ENCODE data around the gene ASXL1. TPM values are rescaled to one million over a fixed set of nuclear protein-coding genes. Genes with fewer than 3 reads are reported as not detected.

Gene ASXL1
- total RNA-seq, 1 donor = 61.7 TPM

DNA sequence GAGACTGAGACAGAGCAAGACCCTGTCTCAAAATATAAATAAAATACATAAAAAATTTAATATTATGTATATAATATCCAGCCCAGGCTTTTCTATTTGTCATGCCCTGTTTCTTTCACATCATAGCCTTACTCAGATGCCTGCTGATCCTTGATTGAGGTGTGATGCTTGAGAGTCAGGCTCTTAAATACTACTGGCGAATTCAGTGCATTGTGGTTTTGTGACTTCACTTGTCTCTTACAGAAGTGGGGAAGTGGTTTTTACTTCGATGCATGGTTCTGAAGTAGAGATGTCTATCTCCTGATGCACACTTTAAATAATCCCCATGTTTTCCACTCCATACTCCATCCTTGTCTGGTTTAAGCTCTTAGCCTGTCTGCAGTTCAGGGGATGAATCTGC, 29.1 kb downstream of the ASXL1 start:
- TF ChIP-seq, protein P1, sequence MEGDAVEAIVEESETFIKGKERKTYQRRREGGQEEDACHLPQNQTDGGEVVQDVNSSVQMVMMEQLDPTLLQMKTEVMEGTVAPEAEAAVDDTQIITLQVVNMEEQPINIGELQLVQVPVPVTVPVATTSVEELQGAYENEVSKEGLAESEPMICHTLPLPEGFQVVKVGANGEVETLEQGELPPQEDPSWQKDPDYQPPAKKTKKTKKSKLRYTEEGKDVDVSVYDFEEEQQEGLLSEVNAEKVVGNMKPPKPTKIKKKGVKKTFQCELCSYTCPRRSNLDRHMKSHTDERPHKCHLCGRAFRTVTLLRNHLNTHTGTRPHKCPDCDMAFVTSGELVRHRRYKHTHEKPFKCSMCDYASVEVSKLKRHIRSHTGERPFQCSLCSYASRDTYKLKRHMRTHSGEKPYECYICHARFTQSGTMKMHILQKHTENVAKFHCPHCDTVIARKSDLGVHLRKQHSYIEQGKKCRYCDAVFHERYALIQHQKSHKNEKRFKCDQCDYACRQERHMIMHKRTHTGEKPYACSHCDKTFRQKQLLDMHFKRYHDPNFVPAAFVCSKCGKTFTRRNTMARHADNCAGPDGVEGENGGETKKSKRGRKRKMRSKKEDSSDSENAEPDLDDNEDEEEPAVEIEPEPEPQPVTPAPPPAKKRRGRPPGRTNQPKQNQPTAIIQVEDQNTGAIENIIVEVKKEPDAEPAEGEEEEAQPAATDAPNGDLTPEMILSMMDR (IDR thresholded peaks at IDR 0.05; ENCODE audit: insufficient read depth, low read depth, low read length) = no peak
- H3K4me3 ChIP-seq (ENCODE audit: low read depth, low read length) = no peak overlapping the region
- no peak for DNase-seq (ENCODE audit: low read depth)

DNA sequence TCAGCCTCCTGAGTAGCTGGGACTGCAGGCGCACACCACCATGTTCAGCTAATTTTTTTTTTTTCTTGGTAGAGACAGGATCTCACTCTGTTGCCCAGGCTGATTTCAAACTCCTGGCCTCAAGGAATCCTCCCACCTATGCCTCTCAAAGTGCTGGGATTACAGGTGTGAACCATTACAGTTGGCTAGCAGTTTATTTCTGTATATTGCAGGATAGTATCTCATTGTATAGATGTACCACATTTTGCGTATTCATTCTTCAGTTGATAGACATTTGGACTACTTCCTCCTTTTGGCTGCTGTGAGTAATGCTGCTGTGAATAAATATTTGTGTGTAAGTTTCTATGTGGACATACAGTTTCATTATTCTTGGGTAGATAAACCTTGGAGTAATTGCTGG, 32.9 kb downstream of the ASXL1 start:
- no peak for DNase-seq (ENCODE audit: low read depth)
- TF ChIP-seq, protein P1 (IDR thresholded peaks at IDR 0.05; ENCODE audit: insufficient read depth, low read depth, low read length) = no peak
- H3K4me3 ChIP-seq (ENCODE audit: low read depth, low read length) = no peak overlapping the region

DNA sequence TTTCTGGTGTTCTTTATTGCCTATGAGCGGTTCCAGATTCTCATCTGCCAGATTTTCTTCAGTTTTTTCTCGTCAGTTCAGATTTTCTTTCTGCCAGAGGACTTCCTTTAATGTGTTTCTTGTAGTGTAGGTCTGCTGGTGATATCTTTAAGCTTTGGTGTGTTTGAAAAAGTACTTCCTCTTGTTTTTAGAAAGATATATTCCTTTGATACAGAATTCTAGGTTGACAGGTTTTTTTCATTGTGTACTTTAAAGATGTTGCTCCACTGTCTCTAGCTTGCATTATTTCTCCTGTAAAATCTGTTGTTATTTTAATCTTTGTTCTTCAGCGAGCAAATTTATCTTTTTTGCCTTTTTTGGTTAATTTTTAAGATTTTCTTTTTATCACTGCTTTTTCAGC, 36.9 kb downstream of the ASXL1 start:
- DNase-seq (ENCODE audit: low read depth) = no peak
- H3K4me3 ChIP-seq (ENCODE audit: low read depth, low read length) = no peak overlapping the region
- TF ChIP-seq, protein P1 (IDR thresholded peaks at IDR 0.05; ENCODE audit: insufficient read depth, low read depth, low read length) = no peak

DNA sequence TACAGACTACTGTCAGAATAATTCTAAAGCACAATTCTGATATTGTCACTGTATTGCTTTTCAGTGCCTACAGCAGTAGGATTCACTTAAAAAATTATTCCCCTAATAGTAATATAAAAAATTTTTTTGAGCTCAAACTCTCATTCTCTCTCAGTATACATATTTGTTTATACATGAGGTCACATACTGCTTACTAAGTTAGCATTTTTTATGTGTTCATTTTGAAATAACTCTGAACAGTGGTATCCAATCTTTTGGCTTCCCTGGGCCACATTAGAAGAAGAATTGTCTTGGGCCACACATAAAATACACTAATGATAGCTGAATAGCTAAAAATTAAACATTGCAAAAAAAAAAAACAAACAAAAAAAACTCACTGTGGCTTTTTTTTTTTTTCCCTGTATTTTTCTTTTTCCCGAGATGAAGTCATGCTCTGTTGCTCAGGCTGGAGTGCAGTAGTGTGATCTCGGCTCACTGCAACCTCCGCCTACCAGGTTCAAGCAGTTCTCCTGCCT, 38.6 kb downstream of the ASXL1 start:
- H3K4me3 ChIP-seq (ENCODE audit: low read depth, low read length) = no peak overlapping the region
- DNase-seq (ENCODE audit: low read depth) = peak; percentile 49
- TF ChIP-seq, protein P1 (IDR thresholded peaks at IDR 0.05; ENCODE audit: insufficient read depth, low read depth, low read length) = no peak

DNA sequence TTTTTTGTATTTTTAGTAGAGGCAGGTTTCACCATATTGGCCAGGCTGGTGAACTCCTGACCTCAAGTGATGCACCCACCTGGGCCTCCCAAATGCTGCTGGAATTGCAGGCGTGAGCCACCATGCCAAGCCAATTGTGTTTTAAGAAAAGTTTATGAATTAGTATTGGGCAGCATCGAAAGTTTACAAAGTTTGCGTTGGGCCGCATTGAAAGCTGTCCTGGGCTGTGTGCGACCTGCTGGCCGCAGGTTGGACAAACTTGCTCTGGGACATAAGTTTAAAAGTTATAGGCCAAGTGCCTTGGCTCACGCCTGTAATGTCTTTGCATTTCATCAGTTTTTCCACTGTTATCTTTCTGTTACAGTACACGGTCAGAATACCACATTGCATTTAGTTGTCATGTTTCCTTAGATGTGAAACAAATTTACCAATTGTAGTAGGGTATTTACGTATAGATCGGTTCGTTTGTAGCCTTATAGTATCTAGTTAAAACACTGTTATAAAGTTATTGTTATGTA, 39.5 kb downstream of the ASXL1 start:
- TF ChIP-seq, protein P1 (IDR thresholded peaks at IDR 0.05; ENCODE audit: insufficient read depth, low read depth, low read length) = no peak
- no peak overlapping the region for H3K4me3 ChIP-seq (ENCODE audit: low read depth, low read length)
- DNase-seq (ENCODE audit: low read depth) = no peak

DNA sequence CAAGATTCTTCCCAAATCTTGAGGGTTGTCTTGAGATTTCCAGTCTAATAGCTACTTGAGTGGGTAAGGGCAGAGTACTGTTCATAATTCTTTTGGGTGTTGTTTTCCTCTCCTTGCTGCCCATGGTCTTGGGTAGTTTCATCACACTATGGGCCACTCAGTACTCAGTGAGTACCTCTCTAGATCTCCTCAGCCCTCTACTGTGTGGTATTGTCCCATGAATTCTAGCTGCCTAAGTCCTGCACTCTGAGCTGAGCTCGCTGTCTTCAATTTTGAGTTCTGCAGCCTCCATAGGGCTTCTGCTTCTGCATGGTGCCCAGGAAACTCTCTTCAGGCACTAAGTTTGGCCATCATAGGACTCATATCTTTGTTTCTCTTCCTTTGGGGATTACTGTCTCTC, 42.3 kb downstream of the ASXL1 start:
- TF ChIP-seq, protein P1 (IDR thresholded peaks at IDR 0.05; ENCODE audit: insufficient read depth, low read depth, low read length) = no peak
- no peak for DNase-seq (ENCODE audit: low read depth)
- H3K4me3 ChIP-seq (ENCODE audit: low read depth, low read length) = no peak overlapping the region

DNA sequence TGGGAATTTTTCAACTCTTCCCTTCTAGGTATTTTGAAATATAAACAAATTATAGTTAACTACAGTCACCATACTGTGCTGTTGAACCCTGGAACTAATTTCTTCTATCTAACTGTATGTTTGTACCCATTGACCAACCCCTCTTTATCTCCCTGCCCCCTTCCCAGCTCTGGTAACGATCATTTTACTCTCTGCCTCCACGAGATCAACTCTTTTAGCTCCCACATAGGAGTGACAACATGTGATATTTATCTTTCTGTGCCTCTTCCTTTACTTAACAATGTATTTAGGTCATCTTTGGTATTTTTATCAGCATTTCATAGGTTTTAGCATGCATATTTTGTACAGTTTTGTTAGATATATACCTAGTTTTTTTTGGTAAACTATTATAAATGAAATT, 45.9 kb downstream of the ASXL1 start:
- DNase-seq (ENCODE audit: low read depth) = no peak
- no peak overlapping the region for H3K4me3 ChIP-seq (ENCODE audit: low read depth, low read length)
- TF ChIP-seq, protein P1 (IDR thresholded peaks at IDR 0.05; ENCODE audit: insufficient read depth, low read depth, low read length) = no peak
